GM12873 (cell line): ENCODE data around the gene TPT1.

Experiments used
- TF ChIP-seq, protein P1 (sequence below): IDR thresholded peaks from 2 replicates; pipeline ENCODE4 v1.5.1; 2012; ENCODE audit warnings: low read depth, mild to moderate bottlenecking, moderate library complexity, low read length, control low read depth; ENCODE audit not compliant: insufficient read depth; ENCODE audit errors: missing control alignments

TPT1 gene

DNA sequence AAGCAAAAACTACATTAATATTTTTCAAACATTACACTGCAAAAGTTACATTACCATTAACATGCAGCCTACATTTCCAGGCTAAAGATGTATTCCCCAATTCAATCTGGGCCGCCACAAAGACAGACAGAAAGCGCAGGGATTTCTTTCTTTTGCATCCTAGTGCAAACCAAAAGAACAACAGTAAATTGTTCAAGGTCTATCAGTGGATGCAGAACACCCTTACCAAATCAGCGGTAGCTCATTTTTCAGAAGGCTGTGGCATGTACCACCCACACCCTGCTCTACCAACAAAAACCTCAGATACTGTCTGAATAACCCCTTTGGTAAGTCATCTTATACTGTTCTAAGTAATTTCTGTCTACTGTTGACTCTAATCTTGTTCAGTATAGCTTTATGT lies 3.6 kb downstream of the TPT1 start:
- TF ChIP-seq, protein P1, sequence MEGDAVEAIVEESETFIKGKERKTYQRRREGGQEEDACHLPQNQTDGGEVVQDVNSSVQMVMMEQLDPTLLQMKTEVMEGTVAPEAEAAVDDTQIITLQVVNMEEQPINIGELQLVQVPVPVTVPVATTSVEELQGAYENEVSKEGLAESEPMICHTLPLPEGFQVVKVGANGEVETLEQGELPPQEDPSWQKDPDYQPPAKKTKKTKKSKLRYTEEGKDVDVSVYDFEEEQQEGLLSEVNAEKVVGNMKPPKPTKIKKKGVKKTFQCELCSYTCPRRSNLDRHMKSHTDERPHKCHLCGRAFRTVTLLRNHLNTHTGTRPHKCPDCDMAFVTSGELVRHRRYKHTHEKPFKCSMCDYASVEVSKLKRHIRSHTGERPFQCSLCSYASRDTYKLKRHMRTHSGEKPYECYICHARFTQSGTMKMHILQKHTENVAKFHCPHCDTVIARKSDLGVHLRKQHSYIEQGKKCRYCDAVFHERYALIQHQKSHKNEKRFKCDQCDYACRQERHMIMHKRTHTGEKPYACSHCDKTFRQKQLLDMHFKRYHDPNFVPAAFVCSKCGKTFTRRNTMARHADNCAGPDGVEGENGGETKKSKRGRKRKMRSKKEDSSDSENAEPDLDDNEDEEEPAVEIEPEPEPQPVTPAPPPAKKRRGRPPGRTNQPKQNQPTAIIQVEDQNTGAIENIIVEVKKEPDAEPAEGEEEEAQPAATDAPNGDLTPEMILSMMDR: no peak

DNA sequence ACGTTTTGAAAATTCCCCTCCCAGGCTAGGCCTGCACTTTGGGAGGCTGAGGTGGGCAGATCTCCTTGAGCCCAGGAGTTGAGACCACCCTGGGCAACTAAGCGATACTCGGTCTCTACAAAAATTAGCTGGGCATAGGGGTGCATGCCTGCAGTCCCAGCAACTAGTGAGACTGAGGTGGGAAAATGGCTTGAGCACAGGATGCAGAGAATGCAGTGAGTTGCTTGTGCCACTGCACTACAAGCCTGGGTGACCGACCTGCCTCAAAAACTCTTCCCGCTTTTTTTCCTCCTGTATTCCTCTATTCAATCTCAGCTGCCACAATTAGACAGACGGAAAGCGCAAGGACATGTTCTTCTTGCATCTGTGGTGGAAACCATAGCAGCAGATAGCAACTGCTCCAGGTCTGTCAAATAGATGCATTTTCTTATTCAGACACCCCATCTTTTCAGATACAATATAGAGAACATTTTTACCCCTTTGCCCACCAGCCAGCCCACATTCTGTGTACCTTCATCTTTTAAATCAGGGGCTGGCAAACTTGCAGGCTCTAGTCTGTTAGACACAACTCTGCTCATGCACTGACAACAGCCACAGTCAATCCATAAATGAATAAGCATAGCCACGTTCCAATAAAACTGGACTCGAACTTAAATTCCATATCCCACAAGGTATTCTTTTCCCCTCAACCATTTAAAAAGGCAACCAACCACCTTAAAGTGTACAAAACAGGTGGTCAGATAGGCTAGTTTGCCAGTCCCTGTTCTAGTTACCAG lies 4.8 kb downstream of the TPT1 start:
- TF ChIP-seq, protein P1: no peak

DNA sequence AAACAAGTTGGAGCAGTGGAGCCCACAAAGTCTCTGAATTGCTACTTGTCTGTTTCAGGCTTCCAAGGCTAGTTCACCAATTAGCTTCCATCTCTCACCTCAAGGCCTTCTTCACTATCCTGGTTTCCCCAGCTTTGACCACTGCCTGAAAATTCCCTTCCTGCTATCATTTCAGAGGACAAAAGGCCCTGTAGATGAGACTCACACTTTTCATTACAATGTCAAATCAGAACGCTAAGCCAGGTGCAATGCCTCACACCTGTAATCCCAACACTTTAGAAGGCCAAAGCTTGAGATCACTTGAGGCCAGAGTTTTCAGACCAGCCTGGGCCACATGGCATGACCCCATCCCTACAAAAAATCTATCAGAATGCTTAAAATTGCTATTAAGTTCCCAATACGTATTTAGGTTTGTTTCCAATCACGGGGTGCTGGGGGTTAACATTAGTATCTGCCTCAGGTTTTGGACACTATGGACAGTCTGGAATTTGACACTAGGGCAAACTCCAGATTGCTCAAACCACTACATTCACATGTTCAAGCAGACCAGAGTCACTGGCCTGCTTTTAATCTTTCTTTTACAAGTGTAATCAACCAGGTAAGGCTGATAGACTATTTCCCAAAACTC lies 5.5 kb downstream of the TPT1 start:
- TF ChIP-seq, protein P1: no peak

DNA sequence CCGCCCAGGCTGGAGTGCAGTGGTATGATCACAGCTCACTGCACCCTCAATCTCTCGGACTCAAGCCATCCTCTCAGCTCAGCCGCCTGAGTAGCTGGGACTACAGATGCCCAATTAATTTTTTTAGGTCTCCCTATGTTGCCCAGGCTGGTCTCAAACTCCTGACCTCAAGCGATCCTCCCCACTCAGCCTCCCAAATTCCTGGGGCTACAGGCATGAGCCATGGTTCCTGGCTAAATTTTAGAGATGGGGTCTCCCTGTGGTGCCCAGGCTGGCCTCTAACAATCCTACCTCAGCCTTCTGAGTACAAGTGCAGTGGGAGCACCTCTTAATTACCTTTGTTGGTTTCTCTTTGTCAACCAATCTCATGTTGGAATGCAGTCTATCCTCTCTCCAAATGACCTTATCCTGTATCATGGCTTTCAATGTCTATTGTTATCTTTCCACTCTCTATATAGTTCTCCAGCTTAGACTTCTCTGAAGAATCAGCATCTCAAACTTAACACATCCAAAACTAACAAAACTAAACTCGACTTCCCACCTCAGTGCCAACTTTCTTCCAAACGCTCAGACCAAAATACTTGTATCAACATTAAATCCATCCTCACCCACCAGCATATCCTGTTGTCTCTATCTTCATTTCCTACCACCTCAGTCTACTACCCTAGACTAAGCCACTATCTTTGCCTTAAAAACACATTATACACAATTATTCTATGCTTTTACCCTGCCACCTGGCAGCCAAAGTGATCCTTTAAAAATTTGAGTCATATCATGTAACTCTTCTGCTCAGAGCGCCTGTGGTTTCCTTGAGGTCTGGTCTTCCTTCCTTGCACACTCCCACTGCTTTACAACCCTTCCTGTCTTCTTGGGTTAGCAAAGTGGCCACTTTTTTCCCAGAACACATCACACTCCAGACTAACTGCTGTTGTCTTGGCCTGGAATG lies 6.7 kb downstream of the TPT1 start:
- TF ChIP-seq, protein P1: no peak

DNA sequence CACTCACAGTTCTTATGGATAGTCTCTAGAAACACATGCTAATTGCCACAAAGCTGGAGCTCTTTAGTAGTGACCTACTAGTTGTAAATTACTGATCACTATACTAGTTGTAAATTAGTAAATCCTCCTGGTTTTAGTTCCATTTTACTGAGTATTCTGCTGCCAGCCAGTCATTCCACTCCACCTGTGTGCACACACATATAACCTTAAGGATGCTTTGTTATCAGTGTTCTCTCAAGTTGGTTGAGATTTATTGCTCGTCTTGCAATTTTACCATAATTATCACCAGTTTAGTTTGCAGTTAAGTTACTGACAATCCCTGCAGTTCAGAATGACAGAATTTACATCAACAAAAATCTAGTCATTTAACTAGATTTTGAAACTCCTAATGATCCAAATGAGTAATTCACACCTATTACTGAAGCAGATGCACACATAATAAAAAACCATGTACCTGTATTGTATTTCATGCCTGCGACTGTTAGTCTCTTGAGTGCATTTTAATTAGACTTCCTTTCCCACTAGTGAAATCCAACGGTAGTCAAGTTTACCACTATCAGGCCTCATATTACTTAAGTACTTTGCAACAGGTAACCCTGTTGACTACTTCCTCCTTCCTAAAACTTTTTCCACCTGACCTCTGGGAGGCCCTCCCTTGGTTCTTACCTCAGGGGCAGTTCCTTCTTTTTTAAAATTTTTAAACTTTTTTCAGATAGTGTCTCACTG lies 7.6 kb downstream of the TPT1 start:
- TF ChIP-seq, protein P1: no peak

DNA sequence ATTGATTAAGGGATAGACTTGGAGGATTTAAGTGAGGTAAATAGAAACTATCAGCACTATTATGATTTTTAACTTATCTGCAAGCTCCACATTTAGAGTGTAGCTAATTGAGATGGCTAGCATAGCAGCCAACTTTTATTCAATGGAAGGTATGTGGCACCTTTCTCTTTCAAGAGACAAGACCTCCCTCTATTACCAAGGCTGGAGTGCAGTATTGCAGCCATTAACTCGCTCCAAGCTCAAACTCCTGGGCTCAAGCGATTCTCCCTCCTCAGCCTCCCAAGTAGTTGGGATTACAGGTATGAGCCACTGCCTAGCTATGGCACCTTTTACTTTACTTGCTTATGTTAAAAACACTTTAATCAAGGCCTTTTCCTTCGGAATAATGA lies 8.2 kb downstream of the TPT1 start:
- TF ChIP-seq, protein P1: no peak
